HepG2 (cell line): ENCODE results near the gene OAF. TPM values are rescaled to one million over a fixed set of nuclear protein-coding genes. Genes with fewer than 3 reads are reported as not detected.

Source experiments
- FOXO4 ChIP-seq: sonication (generic); formaldehyde crosslinking; conservative IDR thresholded peaks from 2 replicates; pipeline ENCODE4 v1.8.1; 2023; ENCODE audit warnings: missing genetic modification reagents
- GLMP ChIP-seq: sonication (generic); formaldehyde crosslinking; IDR thresholded peaks from 2 replicates; pipeline ENCODE4 v1.9.0; 2021; ENCODE audit warnings: missing genetic modification reagents, mild to moderate bottlenecking, borderline replicate concordance
- GPN1 ChIP-seq: sonication (generic); formaldehyde crosslinking; IDR thresholded peaks from 2 replicates; pipeline ENCODE4 v1.5.1; 2020; ENCODE audit warnings: missing genetic modification reagents, borderline replicate concordance
- HDAC2 ChIP-seq: sonication (generic); formaldehyde crosslinking; IDR thresholded peaks from 2 replicates; pipeline ENCODE4 v1.4.0; 2020; ENCODE audit warnings: missing genetic modification reagents
- HDAC6 ChIP-seq: fragments of 200-600 bp; sonication (generic); IDR thresholded peaks from 2 replicates; pipeline ENCODE4 v1.7.0; 2017; ENCODE audit warnings: mild to moderate bottlenecking, antibody characterized with exemption, low read length, low read depth
- JUN ChIP-seq: sonication (generic); formaldehyde crosslinking; IDR thresholded peaks from 2 replicates; pipeline ENCODE4 v1.4.0; 2020; ENCODE audit warnings: mild to moderate bottlenecking, missing genetic modification reagents
- JUNB ChIP-seq: sonication (generic); formaldehyde crosslinking; IDR thresholded peaks from 2 replicates; pipeline ENCODE4 v1.8.0; 2022; ENCODE audit warnings: missing genetic modification reagents, mild to moderate bottlenecking, borderline replicate concordance
- MLLT10 ChIP-seq: sonication (generic); formaldehyde crosslinking; IDR thresholded peaks from 2 replicates; pipeline ENCODE4 v1.4.0; 2020; ENCODE audit warnings: missing genetic modification reagents
- MNT ChIP-seq: fragments of 450-650 bp; IDR thresholded peaks from 2 replicates; pipeline ENCODE4 v1.6.1; 2016
- NFATC3 ChIP-seq: sonication (generic); formaldehyde crosslinking; IDR thresholded peaks from 2 replicates; pipeline ENCODE4 v1.5.1; 2020; ENCODE audit warnings: mild to moderate bottlenecking, missing genetic modification reagents
- PAXIP1 ChIP-seq: sonication (generic); formaldehyde crosslinking; conservative IDR thresholded peaks from 2 replicates; pipeline ENCODE4 v1.4.0; 2020; ENCODE audit warnings: mild to moderate bottlenecking, missing genetic modification reagents, moderate library complexity
- PPARG ChIP-seq: conservative IDR thresholded peaks from 2 replicates; pipeline ENCODE4 v1.6.1; 2016; ENCODE audit warnings: missing biosample characterization, missing genetic modification reagents
- RFXAP ChIP-seq: sonication (generic); formaldehyde crosslinking; IDR thresholded peaks from 2 replicates; pipeline ENCODE4 v1.4.0; 2020; ENCODE audit warnings: missing genetic modification reagents, borderline replicate concordance
- ZNF124 ChIP-seq: sonication (generic); formaldehyde crosslinking; IDR thresholded peaks from 2 replicates; pipeline ENCODE4 v1.4.0; 2020; ENCODE audit warnings: missing genetic modification reagents
- ZNF354B ChIP-seq: sonication (generic); formaldehyde crosslinking; IDR thresholded peaks from 2 replicates; pipeline ENCODE4 v1.8.0; 2022; ENCODE audit warnings: mild to moderate bottlenecking, missing genetic modification reagents
- ZNF574 ChIP-seq: sonication (generic); formaldehyde crosslinking; IDR thresholded peaks from 2 replicates; pipeline ENCODE4 v1.4.0; 2020; ENCODE audit warnings: missing genetic modification reagents
- polyA plus RNA-seq, 8 experiments: library from polyadenylated mRNA; depleted of rRNA in 3 of 8; stranded (reverse) in 7 of 8; unstranded in 1 of 8; fragments of >200 nt; fragmentation: Illumina TruSeq in 4 of 8; extraction: Trizol in 4 of 8; gene quantifications; 2 replicates each; pipeline versions ENCODE4 v1.2.1 to v1.2.3, GENCODE V29; 2011 to 2016; ENCODE audit warnings: low read depth in 4 of 8, missing spikeins in 1 of 8, mixed read lengths in 1 of 8; ENCODE audit not compliant: insufficient read depth in 1 of 8
- total RNA-seq, 5 experiments: library from RNA; depleted of rRNA; stranded (reverse); fragments of >200 nt; fragmentation: Illumina TruSeq; extraction: Trizol; gene quantifications; 2 replicates each; pipeline ENCODE4 v1.2.3, GENCODE V29; 2016; ENCODE audit warnings: low read depth in 1 of 5

The OAF gene
- total and polyA plus RNA-seq, 2 of the 13 experiments (the other 11 are each of a cell fraction or from before 2014, with no cell fraction given): 63.7 to 94.6 TPM

GRCh38 chr11:120198787-120199469 is 11.9 kb upstream of the OAF start (continued):
- TF ChIP-seq GPN1 (CRISPR knock-in tag) (no peak), RFXAP (CRISPR knock-in tag) (0 out of 2 replicates have a peak, but pooled peaks have one; percentile 38), MNT (no peak), PAXIP1 (CRISPR knock-in tag) (peak; percentile 71), ZNF354B (CRISPR knock-in tag) (no peak), ZNF574 (0 out of 2 replicates have a peak, but pooled peaks have one; percentile 23), ZNF124 (CRISPR knock-in tag) (no peak), PPARG (CRISPR knock-in tag) (0 out of 2 replicates have a peak, but pooled peaks have one; percentile 16), JUNB (CRISPR knock-in tag) (no peak), JUN (CRISPR knock-in tag) (no peak), MLLT10 (no peak), NFATC3 (CRISPR knock-in tag) (no peak), GLMP (CRISPR knock-in tag) (no peak), FOXO4 (CRISPR knock-in tag) (no peak), HDAC2 (CRISPR knock-in tag) (peak; percentile 58), HDAC6 (no peak)
